ENCODE measurements around the gene OSGEPL1. TPM values are rescaled to one million over a fixed set of nuclear protein-coding genes. Genes with fewer than 3 reads are reported as not detected.

The OSGEPL1 gene
- total RNA-seq, 4 donors from 2014 or later: 1.5 to 6.2 (median 3.2) TPM

DNA sequence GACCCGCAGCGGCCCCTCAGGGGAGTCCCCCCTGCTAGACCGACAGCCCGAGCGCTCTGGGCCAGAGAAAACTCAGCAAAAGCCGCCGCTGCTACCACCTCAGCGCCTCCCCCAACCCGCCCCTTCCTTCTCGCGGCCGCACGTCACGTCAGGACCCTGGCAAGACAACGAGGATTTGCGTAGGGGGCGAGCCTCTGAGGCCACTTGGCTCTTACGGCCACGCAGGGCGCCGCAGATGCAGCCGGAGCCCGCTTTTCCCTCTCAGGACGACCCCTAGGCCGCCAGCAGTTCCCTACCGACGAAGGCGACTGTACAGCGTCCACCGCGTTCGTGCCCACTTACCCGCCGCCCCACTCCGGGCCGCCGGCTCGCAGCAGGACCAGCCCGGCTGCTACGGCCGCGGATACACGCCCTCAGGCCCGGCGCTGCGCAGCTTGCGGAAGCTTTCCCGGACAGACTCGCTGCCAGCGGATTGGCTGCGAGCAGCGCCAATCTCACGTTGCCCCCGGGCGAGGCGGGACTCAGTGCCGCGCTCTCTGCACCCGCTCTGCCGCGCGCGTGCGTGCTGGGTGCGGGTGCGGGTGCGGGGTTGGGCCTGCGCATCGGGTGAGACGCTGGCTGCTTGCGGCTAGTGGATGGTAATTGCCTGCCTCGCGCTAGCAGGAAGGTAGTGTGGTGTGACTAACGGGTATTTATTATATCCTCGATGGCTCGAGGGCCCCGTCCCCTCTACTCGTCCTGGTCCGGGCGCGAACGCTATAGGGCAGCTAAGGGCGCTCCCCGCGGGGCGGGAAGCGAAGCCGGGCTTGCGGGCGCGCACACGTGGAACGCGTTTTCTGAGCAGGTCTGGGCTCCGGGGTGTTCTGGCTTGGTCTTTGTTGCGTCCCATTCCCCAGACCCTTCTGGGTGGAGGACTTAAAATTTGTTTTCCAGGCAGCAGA lies 21.6 kb upstream of the OSGEPL1 start, which contains the start of the genes ORMDL1 and PMS1:
Gene ORMDL1, minus strand, starts transcription at position 413 of the 941 bp plus-strand sequence. CDS start 1,744 bp downstream, outside the sequence.
Gene PMS1, plus strand, starts transcription at position 524 of the 941 bp plus-strand sequence. CDS start 7,360 bp downstream, outside the sequence.
- TF ChIP-seq POLR2AphosphoS5 (IDR thresholded peaks at IDR 0.05) (peak; percentile 92 to 97), CTCF (IDR thresholded peaks at IDR 0.05) (peak in 1 of 3 experiments; percentile 16), POLR2A (IDR thresholded peaks at IDR 0.05; ENCODE audit: low read depth) (peak; percentile 60), EP300 (IDR thresholded peaks at IDR 0.05) (no peak)
- Histone ChIP-seq H3K9me3 (no peaks in the 10 kb centered on the region), H3K36me3 (peaks cover 8 to 38% (median 17%) of the 10 kb centered on the region in 4 donors), H3K27ac (replicated peaks in 1 of 4) (peak within 1 kb of the TSS; percentile 92 to 98 (median 93)), H3K4me1 (peaks cover 23 to 55% (median 50%) of the 10 kb centered on the region in 4 donors), H3K4me3 (peak within 1 kb of the TSS; percentile 70 to 87 (median 76)), H3K27me3 (no peaks in the 10 kb centered on the region)
- intact Hi-C loops (cut with DNase I): loop anchor here (5.0 kb wide), 1 partner anchor 122 kb away; the partner anchor contains the start of gene ASNSD1
- DNase-seq (ENCODE audit: extremely low spot score): peak; percentile 97
- 0% methylated on average over 41 of the region's 96 CpGs for WGBS

- no peak for DNase-seq (ENCODE audit: extremely low spot score)
- intact Hi-C loops (cut with DNase I): loop anchor here (5.0 kb wide), 1 partner anchor 121 kb away; the partner anchor contains the start of gene ASNSD1
- no peaks in the 10 kb centered on the region for H3K27me3 ChIP-seq
- H3K4me1 ChIP-seq: peaks cover 23 to 59% (median 56%) of the 10 kb centered on the region in 4 donors
- TF ChIP-seq POLR2A (IDR thresholded peaks at IDR 0.05; ENCODE audit: low read depth): no peak
- no peak for TF ChIP-seq POLR2AphosphoS5 (IDR thresholded peaks at IDR 0.05)
- no peak for TF ChIP-seq EP300 (IDR thresholded peaks at IDR 0.05)
- TF ChIP-seq CTCF (IDR thresholded peaks at IDR 0.05): no peak
- H3K36me3 ChIP-seq: peaks cover 15 to 42% (median 22%) of the 10 kb centered on the region in 4 donors
- H3K4me3 ChIP-seq: peak overlapping the region; percentile 70 to 87 (median 76)
- under 1% methylated on average over 17 of the region's 17 CpGs for WGBS
- H3K9me3 ChIP-seq: no peaks in the 10 kb centered on the region
- H3K27ac ChIP-seq (replicated peaks in 1 of 4): peak overlapping the region; percentile 92 to 98 (median 93)
Observed at GRCh38 chr2:189783451-189783926, 20.9 kb upstream of the OSGEPL1 start.

GRCh38 chr2:189782221-189782671 lies 19.7 kb upstream of the OSGEPL1 start:
- peak overlapping the region; percentile 70 to 87 (median 76) for H3K4me3 ChIP-seq
- peak overlapping the region in 3 of 4 donors; percentile 92 to 98 (median 94) for H3K27ac ChIP-seq (replicated peaks in 1 of 4)
- no peaks in the 10 kb centered on the region for H3K9me3 ChIP-seq
- H3K36me3 ChIP-seq: peaks cover 26 to 55% (median 33%) of the 10 kb centered on the region in 4 donors
- H3K27me3 ChIP-seq: no peaks in the 10 kb centered on the region
- TF ChIP-seq EP300 (IDR thresholded peaks at IDR 0.05): no peak
- TF ChIP-seq POLR2AphosphoS5 (IDR thresholded peaks at IDR 0.05): no peak
- no peak for TF ChIP-seq CTCF (IDR thresholded peaks at IDR 0.05)
- TF ChIP-seq POLR2A (IDR thresholded peaks at IDR 0.05; ENCODE audit: low read depth): no peak
- no peak for DNase-seq (ENCODE audit: extremely low spot score)
- intact Hi-C loops (cut with DNase I): loop anchor here (5.0 kb wide), 1 partner anchor 120 kb away; the partner anchor contains the start of gene ASNSD1
- WGBS: 60% methylated on average over 4 of the region's 4 CpGs
- peaks cover 23 to 59% (median 56%) of the 10 kb centered on the region in 4 donors for H3K4me1 ChIP-seq

- no peaks in the 10 kb centered on the region for H3K27me3 ChIP-seq
- DNase-seq (ENCODE audit: extremely low spot score): no peak
- 100% methylated on average over 1 of the region's 1 CpG for WGBS
- no peaks in the 10 kb centered on the region for H3K9me3 ChIP-seq
- no peak overlapping the region for H3K27ac ChIP-seq (replicated peaks in 1 of 4)
- peaks cover 27 to 90% (median 64%) of the 10 kb centered on the region in 4 donors for H3K36me3 ChIP-seq
- no peak overlapping the region for H3K4me3 ChIP-seq
- no peaks in the 10 kb centered on the region for H3K4me1 ChIP-seq
- intact Hi-C loops (cut with DNase I): no loop called here
- no peak for TF ChIP-seq EP300 (IDR thresholded peaks at IDR 0.05)
- no peak for TF ChIP-seq POLR2AphosphoS5 (IDR thresholded peaks at IDR 0.05)
- no peak for TF ChIP-seq CTCF (IDR thresholded peaks at IDR 0.05)
- TF ChIP-seq POLR2A (IDR thresholded peaks at IDR 0.05; ENCODE audit: low read depth): no peak
Observed at GRCh38 chr2:189772212-189772611, 9.6 kb upstream of the OSGEPL1 start.

All from esophagus muscularis mucosa (tissue), 4 donors.